Measurements from ENCODE around the gene SDK1.

GRCh38 chr7:4111166-4111565 lies 810.1 kb downstream of the SDK1 start:
- TF ChIP-seq POLR2A (IDR thresholded peaks at IDR 0.05) = no peak
- no peak for TF ChIP-seq CTCF (IDR thresholded peaks at IDR 0.05 in 4 of 5, conservative IDR thresholded peaks at IDR 0.05 in 1 of 5)
